ENCODE results near the gene PSMA7.

Gene PSMA7

DNA sequence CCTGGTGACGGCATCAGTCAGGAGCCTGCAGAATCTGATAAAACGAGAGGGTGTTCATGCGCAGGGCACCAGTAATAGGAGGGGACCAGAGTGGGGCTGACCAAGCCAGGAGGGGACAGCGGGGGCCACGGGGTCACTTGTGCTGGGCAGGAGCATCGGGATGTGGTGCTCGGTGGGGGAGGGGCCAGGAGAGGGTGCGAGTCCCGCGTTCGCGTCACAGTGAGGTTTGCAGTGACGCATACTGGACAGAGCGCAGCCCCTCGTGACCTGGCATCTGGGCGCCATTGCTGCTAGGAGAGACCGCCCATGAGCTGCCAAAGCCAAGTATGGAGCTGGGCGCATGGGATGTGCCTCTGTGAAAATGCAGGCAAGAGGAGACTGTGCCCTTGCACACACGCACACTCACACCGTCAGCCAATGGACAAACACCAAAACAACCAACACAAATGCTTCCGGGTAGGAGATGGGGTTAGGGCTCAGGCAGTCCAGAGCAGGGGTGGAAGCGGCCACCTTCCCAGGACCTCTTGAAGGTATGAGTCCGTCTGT is 25.8 kb upstream of the PSMA7 start:
- TF ChIP-seq, protein P1, sequence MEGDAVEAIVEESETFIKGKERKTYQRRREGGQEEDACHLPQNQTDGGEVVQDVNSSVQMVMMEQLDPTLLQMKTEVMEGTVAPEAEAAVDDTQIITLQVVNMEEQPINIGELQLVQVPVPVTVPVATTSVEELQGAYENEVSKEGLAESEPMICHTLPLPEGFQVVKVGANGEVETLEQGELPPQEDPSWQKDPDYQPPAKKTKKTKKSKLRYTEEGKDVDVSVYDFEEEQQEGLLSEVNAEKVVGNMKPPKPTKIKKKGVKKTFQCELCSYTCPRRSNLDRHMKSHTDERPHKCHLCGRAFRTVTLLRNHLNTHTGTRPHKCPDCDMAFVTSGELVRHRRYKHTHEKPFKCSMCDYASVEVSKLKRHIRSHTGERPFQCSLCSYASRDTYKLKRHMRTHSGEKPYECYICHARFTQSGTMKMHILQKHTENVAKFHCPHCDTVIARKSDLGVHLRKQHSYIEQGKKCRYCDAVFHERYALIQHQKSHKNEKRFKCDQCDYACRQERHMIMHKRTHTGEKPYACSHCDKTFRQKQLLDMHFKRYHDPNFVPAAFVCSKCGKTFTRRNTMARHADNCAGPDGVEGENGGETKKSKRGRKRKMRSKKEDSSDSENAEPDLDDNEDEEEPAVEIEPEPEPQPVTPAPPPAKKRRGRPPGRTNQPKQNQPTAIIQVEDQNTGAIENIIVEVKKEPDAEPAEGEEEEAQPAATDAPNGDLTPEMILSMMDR (IDR thresholded peaks at IDR 0.05; ENCODE audit: low read depth, low read length): no peak
- no peak overlapping the region for H3K4me3 ChIP-seq (ENCODE audit: low read depth, low read length)
- no peaks in the 10 kb centered on the region for H3K27me3 ChIP-seq (ENCODE audit: insufficient read depth, low read depth, severe bottlenecking)
- H3K27ac ChIP-seq: no peak overlapping the region
- H3K36me3 ChIP-seq: peaks cover 54% of the 10 kb centered on the region
- H3K9me3 ChIP-seq (ENCODE audit: severe bottlenecking): no peaks in the 10 kb centered on the region
- DNase-seq: no peak

DNA sequence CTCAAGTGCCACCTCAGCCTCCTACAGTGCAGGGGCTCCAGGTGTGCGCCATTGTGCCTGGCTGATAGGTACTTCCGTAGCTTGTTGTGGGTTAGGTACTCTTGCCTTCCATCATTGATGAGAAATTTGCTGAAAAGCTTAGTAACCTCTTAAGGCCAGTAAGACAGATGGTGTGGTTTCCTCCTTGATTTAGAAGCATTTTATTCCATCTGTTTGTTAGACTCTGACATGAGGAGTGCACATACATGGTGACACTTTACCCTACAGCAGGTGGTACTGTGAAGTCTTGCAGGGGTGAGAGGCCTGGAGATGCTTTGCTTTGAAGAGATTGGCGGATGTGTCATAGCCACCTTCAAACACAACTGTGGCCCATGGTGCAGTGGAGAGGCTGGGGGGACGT is 24.9 kb upstream of the PSMA7 start:
- no peak for DNase-seq
- Histone ChIP-seq H3K27ac (no peak overlapping the region), H3K9me3 (ENCODE audit: severe bottlenecking) (no peaks in the 10 kb centered on the region), H3K36me3 (peaks cover 53% of the 10 kb centered on the region), H3K4me3 (ENCODE audit: low read depth, low read length) (no peak overlapping the region), H3K27me3 (ENCODE audit: insufficient read depth, low read depth, severe bottlenecking) (no peaks in the 10 kb centered on the region)
- TF ChIP-seq, protein P1 (IDR thresholded peaks at IDR 0.05; ENCODE audit: low read depth, low read length): no peak

DNA sequence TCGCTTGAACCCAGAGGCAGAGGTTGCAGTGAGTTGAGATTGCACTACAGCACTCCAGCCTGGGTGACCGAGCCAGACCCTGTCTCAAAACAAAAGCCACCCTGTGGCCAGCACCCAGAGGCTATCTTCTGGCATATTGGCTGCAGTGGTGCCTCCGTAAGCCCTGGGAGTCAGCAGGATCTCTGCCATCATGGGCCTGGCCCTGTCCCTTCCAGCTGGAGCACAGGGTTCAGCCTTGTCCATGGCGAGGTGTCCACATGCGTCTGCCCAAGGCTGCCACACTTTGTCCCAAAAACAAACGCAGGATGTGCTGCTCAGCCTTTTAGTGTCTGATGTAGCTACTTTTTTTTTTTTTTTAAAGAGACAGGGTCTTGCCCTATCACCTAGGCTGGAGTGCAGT is 24.3 kb upstream of the PSMA7 start:
- DNase-seq: no peak
- TF ChIP-seq, protein P1 (IDR thresholded peaks at IDR 0.05; ENCODE audit: low read depth, low read length): no peak
- H3K9me3 ChIP-seq (ENCODE audit: severe bottlenecking): no peaks in the 10 kb centered on the region
- H3K4me3 ChIP-seq (ENCODE audit: low read depth, low read length): no peak overlapping the region
- no peak overlapping the region for H3K27ac ChIP-seq
- no peaks in the 10 kb centered on the region for H3K27me3 ChIP-seq (ENCODE audit: insufficient read depth, low read depth, severe bottlenecking)
- peaks cover 57% of the 10 kb centered on the region for H3K36me3 ChIP-seq

DNA sequence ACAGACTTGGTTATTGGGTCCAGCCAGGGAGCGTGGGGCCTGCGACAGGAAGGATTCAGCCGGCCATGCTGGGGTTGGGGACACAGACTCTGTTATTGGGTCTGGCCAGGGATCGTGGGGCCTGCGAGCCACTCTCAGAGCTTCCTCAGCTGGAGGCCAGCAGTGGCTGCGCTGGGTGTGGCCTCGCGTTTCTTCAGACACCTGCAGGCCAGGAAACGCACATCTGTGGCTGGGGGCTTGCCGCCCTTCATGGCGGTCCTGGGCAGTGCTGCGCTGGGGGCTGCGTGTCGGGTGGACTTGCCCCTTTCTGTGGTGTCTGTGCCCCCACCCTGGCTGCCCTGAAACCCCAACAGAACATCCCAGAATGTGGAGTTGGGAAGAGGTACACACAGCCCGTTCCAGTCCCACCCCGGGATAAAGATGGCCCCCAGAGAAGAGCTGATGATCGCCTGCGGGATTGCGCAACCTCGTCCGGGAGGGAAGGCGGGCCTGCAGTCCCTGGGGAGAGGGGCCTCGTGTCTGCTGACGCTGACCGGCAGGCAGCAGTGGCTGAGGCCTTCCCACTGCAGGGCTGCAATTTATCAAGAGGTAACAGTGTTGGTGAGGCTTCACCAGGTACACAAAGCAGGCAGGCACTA is 22.7 kb upstream of the PSMA7 start:
- H3K9me3 ChIP-seq (ENCODE audit: severe bottlenecking): no peaks in the 10 kb centered on the region
- H3K36me3 ChIP-seq: peaks cover 73% of the 10 kb centered on the region
- no peak for DNase-seq
- TF ChIP-seq, protein P1 (IDR thresholded peaks at IDR 0.05; ENCODE audit: low read depth, low read length): no peak
- H3K27ac ChIP-seq: no peak overlapping the region
- no peak overlapping the region for H3K4me3 ChIP-seq (ENCODE audit: low read depth, low read length)
- no peaks in the 10 kb centered on the region for H3K27me3 ChIP-seq (ENCODE audit: insufficient read depth, low read depth, severe bottlenecking)

DNA sequence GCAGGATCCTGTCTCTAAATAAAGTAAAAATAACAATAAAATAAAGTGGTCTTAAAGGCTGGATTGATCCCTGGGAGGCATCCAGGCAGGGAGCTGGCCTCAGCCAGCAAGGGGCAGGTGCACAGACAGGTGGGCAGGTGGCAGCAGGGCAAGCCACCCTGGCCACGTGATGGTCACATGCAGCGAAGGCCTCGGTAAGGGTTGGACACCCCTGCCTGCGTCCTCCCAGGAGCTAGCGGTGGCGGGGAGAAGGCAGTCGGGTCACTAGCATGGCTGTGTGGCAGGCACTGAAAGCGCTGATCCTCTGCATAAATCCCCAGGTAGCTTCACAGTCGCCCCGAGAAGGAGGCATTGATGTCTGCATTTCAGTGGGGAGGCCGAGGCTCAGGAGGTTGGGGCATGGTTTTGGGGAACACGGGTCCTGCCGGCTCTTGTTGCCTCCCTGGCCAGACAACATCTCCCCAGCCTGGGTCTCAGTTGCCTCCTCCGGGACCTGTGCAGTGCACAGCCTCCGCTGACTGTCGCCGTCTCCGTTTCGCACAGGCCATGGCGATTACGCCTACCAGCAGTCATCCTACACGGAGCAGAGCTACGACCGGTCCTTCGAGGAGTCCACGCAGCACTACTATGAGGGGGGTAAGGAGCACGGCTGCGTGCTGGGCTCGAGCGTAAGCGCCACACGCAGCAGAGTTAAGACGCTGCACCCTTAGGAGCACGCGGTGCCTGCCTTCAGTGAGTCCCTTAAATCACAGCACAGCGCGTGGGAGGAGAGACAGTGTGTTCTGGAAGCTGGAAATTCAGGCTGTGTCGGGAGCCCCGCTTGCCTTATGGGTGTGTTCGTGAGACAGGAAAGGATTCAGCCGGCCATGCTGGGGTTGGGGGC is 21.9 kb upstream of the PSMA7 start:
- TF ChIP-seq, protein P1 (IDR thresholded peaks at IDR 0.05; ENCODE audit: low read depth, low read length): no peak
- Histone ChIP-seq H3K27me3 (ENCODE audit: insufficient read depth, low read depth, severe bottlenecking) (no peaks in the 10 kb centered on the region), H3K4me3 (ENCODE audit: low read depth, low read length) (no peak overlapping the region), H3K36me3 (peaks cover 75% of the 10 kb centered on the region), H3K27ac (no peak overlapping the region), H3K9me3 (ENCODE audit: severe bottlenecking) (no peaks in the 10 kb centered on the region)
- DNase-seq: no peak

Data from WERI-Rb-1 (cell line).